ENCODE measurements around the gene C10orf71. TPM values are rescaled to one million over a fixed set of nuclear protein-coding genes. Genes with fewer than 3 reads are reported as not detected.

The C10orf71 gene
- total RNA-seq, 1 experiment from 2014 or later, result not detected

GRCh38 chr10:49369216-49370162, 70.5 kb downstream of the C10orf71 start:
- peak; percentile 14 for DNase-seq (ENCODE audit: unreplicated experiment)
- ChIA-PET CTCF (interaction anchor here (0.6 kb wide), 1 partner anchor 38 kb away, joined by 3 read pairs; no protein-coding TSS in a partner anchor), POLR2A (no interaction called here)
- H3K4me1 Mint-ChIP-seq (ENCODE audit: insufficient read depth, unreplicated experiment), result no peaks in the 10 kb centered on the region
- intact Hi-C loops (cut with micrococcal nuclease), result no loop called here
- TF ChIP-seq, protein P1, sequence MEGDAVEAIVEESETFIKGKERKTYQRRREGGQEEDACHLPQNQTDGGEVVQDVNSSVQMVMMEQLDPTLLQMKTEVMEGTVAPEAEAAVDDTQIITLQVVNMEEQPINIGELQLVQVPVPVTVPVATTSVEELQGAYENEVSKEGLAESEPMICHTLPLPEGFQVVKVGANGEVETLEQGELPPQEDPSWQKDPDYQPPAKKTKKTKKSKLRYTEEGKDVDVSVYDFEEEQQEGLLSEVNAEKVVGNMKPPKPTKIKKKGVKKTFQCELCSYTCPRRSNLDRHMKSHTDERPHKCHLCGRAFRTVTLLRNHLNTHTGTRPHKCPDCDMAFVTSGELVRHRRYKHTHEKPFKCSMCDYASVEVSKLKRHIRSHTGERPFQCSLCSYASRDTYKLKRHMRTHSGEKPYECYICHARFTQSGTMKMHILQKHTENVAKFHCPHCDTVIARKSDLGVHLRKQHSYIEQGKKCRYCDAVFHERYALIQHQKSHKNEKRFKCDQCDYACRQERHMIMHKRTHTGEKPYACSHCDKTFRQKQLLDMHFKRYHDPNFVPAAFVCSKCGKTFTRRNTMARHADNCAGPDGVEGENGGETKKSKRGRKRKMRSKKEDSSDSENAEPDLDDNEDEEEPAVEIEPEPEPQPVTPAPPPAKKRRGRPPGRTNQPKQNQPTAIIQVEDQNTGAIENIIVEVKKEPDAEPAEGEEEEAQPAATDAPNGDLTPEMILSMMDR (IDR thresholded peaks at IDR 0.05; ENCODE audit: unreplicated experiment), result no peak
- no peak overlapping the region for H3K4me3 Mint-ChIP-seq (ENCODE audit: unreplicated experiment)
- H3K27ac Mint-ChIP-seq (ENCODE audit: low read depth, unreplicated experiment), result no peak overlapping the region
- no peaks in the 10 kb centered on the region for H3K9me3 Mint-ChIP-seq (ENCODE audit: unreplicated experiment)
- H3K27me3 Mint-ChIP-seq (ENCODE audit: insufficient read depth, unreplicated experiment), result peaks cover 31% of the 10 kb centered on the region
- BruUV-seq (replicated peaks), result no TSS peak
- H3K36me3 Mint-ChIP-seq (ENCODE audit: insufficient read depth, unreplicated experiment), result peaks cover 4% of the 10 kb centered on the region

DNA sequence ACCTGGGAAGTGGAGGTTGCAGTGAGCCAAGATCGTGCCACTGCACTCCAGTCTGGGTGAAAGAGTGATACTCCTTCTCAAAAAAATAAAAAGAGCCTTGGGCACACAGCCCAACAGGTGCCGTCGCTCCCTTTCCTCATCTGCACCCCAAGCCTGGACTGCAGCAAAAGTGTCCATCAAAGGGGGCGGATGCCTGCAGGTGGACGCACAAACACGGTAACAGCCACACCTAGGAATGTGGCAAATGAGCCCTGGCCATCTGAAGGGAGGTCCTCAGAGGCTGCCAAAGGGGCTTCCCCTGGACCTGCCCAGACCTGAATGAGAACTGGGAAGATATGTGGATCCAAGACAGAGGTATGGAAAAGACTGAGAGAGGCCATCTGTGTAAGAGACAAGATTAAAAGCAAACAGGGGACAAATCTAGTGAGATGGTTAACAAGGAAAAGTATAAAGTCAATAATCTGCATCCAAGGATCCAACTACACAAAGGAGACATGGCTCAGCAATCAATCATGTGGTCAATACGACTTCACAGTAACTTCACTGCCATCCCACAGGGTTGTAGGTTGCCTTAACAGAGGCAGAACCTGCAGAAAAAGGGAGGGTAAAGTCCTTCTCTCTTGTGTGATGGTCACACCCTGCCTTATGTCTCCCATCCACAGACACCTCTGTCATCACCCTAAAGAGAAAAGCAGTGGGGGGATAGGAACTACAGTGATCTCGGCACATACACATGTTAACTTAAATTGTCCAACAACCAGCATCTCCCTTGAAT, 71.5 kb downstream of the C10orf71 start:
- ChIA-PET CTCF (interaction anchor here (0.7 kb wide), 2 partner anchors 8 to 829 kb away, joined by 3 to 4 read pairs; no protein-coding TSS in a partner anchor), POLR2A (no interaction called here)
- H3K36me3 Mint-ChIP-seq (ENCODE audit: insufficient read depth, unreplicated experiment), result no peaks in the 10 kb centered on the region
- TF ChIP-seq, protein P1 (IDR thresholded peaks at IDR 0.05; ENCODE audit: unreplicated experiment), result no peak
- no peak for DNase-seq (ENCODE audit: unreplicated experiment)
- no TSS peak for BruUV-seq (replicated peaks)
- H3K9me3 Mint-ChIP-seq (ENCODE audit: unreplicated experiment), result no peaks in the 10 kb centered on the region
- peaks cover 31% of the 10 kb centered on the region for H3K27me3 Mint-ChIP-seq (ENCODE audit: insufficient read depth, unreplicated experiment)
- intact Hi-C loops (cut with micrococcal nuclease), result no loop called here
- H3K4me3 Mint-ChIP-seq (ENCODE audit: unreplicated experiment), result no peak overlapping the region
- no peaks in the 10 kb centered on the region for H3K4me1 Mint-ChIP-seq (ENCODE audit: insufficient read depth, unreplicated experiment)
- H3K27ac Mint-ChIP-seq (ENCODE audit: low read depth, unreplicated experiment), result no peak overlapping the region

DNA sequence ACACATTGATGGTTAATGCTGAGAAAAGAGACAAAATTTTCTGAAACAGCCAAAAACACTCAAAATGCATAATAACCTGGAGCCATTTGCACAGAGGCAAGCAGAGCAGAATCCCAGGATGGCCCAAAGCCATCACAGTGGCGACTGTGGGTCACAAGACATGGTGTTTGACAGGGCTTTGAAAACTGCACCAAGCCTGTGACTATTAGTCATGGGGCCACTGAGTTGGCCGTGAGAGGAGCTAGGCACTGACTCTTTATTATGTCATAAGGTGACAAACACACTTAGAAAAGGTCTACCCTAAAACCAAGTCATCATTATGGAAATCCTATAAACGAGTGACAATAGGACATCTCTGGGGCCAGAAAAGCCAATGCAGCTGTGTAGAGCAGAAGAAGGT, 73.0 kb downstream of the C10orf71 start:
- no peaks in the 10 kb centered on the region for H3K9me3 Mint-ChIP-seq (ENCODE audit: unreplicated experiment)
- peaks cover 45% of the 10 kb centered on the region for H3K27me3 Mint-ChIP-seq (ENCODE audit: insufficient read depth, unreplicated experiment)
- H3K4me1 Mint-ChIP-seq (ENCODE audit: insufficient read depth, unreplicated experiment), result no peaks in the 10 kb centered on the region
- no peak for DNase-seq (ENCODE audit: unreplicated experiment)
- H3K27ac Mint-ChIP-seq (ENCODE audit: low read depth, unreplicated experiment), result no peak overlapping the region
- H3K36me3 Mint-ChIP-seq (ENCODE audit: insufficient read depth, unreplicated experiment), result no peaks in the 10 kb centered on the region
- no peak overlapping the region for H3K4me3 Mint-ChIP-seq (ENCODE audit: unreplicated experiment)
- no TSS peak for BruUV-seq (replicated peaks)
- TF ChIP-seq, protein P1 (IDR thresholded peaks at IDR 0.05; ENCODE audit: unreplicated experiment), result no peak
- POLR2A ChIA-PET, result no interaction called here
- intact Hi-C loops (cut with micrococcal nuclease), result no loop called here
- CTCF ChIA-PET, result interaction anchor here (0.6 to 1.0 kb wide), 2 partner anchors 34 to 486 kb away, joined by 3 read pairs; no protein-coding TSS in a partner anchor

DNA sequence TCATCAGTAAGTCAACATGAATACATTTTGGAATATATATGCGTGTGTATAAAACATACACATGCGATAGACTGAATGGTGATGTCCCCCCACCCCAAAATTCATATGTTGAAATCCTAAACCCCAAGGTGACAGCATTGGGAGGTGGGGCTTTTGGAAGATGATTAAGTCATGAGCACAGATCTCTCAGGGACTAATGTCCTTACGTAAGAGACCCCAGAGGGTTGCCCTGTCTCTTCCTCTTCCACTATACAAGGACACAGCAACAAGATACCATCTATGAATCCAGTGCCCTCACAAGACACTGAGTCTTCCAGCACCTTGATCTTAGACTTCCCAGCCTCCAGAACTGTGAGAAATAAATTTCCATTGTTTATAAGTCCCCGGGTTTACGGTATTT, 74.4 kb downstream of the C10orf71 start:
- intact Hi-C loops (cut with micrococcal nuclease), result no loop called here
- Mint-ChIP-seq H3K27me3 (ENCODE audit: insufficient read depth, unreplicated experiment) (peaks cover 48% of the 10 kb centered on the region), H3K36me3 (ENCODE audit: insufficient read depth, unreplicated experiment) (no peaks in the 10 kb centered on the region), H3K27ac (ENCODE audit: low read depth, unreplicated experiment) (no peak overlapping the region), H3K4me1 (ENCODE audit: insufficient read depth, unreplicated experiment) (no peaks in the 10 kb centered on the region), H3K4me3 (ENCODE audit: unreplicated experiment) (no peak overlapping the region), H3K9me3 (ENCODE audit: unreplicated experiment) (no peaks in the 10 kb centered on the region)
- ChIA-PET CTCF (no interaction called here), POLR2A (no interaction called here)
- no peak for DNase-seq (ENCODE audit: unreplicated experiment)
- no TSS peak for BruUV-seq (replicated peaks)
- TF ChIP-seq, protein P1 (IDR thresholded peaks at IDR 0.05; ENCODE audit: unreplicated experiment), result no peak

All from MCF 10A (cell line).